ENCODE data around the gene VWCE.

The VWCE gene

DNA sequence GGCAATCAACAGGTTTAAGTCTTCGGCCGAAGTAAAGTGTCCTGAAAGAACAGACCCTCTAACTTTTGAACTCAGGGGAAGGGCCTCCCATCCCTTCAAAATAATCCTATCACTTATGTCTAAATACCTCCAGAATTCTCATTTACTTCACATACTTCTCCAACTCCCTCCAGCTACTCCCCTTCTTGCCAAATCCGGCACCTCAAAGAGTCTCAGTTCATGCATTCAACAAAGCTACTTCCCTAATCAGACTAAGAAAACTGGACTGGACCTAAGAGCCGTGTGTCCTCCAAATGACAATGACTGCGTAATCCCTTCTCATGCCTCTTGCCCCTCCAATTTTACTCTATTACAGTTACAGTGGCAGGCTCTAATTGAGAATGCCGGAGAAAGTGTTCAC, 36.5 kb upstream of the VWCE start:
- DNase-seq (ENCODE audit: low read depth, low spot score): no peak
- H3K27ac ChIP-seq: no peak overlapping the region

DNA sequence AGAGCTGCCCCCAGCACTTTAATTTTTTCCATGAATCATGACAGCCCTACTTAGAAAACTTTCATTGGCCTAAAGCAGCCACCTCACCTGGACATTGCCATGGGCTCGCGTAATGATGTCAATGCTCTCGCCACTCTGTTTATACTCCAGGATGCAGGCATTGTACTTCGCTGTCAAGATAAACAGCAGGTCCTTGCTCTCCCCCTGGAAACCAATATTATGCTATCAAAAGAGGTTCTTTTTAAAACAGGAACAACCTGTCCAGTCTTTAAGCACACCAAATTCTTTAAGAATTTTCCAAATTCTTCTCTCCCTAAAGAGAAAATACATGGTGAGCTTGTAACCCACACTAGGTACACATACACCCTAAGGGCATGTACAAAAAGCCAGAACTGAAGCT, 34.8 kb upstream of the VWCE start:
- H3K27ac ChIP-seq: no peak overlapping the region
- DNase-seq (ENCODE audit: low read depth, low spot score): no peak

DNA sequence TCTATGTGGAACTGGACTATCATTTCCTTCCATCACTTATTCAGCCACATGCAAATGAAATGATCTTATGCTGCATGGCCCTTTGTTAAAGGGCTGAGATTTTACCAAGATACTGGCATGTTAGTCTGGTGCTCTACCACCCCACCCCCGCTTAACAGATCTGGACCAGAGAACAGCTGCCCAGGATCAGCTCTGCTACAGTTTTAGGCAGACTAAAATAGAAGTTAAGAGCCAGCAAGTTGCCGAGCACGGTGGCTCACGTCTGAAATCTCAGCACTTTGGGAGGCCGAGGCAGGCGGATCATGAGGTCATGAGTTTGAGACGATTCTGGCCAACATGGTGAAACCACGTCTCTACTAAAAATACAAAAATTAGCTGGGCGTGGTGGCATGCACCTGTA, 33.2 kb upstream of the VWCE start:
- no peak for DNase-seq (ENCODE audit: low read depth, low spot score)
- H3K27ac ChIP-seq: no peak overlapping the region

DNA sequence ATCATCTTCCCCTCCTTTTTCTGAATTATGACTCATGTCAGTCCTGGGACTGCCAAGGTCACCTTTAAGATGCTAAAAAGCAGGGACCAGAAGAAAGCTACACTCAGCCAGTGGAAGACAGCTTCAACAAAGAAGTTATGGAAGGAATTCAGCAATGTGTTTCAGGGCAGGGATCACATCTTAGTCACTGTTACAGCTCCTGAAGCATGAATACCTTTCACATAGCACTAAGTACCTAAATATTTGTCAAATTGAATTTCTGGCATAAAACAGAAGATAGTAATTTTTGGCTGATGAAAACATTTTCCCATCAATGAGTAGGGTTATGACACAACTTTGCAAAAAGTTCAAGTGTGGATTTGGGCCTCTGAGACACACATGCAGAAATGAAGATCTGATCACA, 32.6 kb upstream of the VWCE start:
- no peak for DNase-seq (ENCODE audit: low read depth, low spot score)
- H3K27ac ChIP-seq: no peak overlapping the region

DNA sequence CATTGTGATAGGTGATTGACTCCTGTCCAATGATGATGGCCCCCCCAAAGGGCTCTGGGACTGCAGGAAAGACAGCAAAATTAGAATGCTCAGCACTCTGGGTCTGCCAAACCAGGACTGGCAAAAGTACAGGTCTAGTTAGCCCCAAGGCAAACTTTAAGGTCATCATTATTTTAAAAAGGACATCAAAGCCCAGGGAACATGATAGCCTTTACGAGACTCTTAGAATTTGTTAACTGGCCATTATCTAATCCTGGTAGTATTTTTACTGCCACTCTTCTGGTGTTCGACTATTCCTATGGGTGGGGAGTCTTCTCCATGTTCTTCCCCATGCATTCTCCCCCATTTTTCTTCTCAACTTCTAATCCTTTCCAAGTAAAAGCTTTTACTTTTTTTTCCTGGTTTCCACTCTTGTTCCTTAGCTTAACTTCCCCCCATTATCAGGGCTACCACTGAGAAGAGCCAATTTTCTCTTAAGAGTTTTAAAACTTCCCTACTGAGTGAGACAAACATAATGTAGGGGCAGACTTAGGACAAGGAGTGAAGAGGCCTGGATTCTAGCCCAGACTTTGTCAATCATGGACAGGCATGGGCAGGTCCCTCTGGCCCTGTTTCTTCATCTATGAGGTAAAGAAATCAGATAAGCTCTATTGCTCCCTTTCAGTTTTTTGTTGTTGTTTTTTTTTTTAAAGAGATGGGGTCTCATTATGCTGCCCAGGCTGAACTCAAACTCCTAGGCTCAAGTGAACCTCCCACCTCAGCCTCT, 30.7 kb upstream of the VWCE start:
- DNase-seq (ENCODE audit: low read depth, low spot score): peak; percentile 37
- H3K27ac ChIP-seq: peak overlapping the region; percentile 5

DNA sequence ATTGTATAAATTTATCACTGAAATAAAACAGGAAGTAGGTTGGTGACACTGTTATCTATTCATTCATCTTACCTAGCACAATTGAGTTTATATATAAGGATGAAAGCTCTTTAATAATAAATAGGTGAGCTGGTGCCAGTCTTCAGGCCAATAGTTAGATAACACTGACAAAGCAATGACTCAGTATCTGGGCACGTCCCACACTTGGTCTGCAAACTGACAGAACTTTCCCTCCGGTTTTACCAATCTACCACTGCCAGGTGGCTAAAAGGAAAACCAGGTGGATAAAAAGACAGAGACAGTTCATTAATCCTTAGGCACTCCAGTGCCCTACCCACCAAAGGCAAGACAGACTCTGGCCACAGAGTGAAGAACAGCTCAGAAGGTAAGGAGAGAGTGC, 20.1 kb upstream of the VWCE start:
- H3K27ac ChIP-seq: no peak overlapping the region
- no peak for DNase-seq (ENCODE audit: low read depth, low spot score)

DNA sequence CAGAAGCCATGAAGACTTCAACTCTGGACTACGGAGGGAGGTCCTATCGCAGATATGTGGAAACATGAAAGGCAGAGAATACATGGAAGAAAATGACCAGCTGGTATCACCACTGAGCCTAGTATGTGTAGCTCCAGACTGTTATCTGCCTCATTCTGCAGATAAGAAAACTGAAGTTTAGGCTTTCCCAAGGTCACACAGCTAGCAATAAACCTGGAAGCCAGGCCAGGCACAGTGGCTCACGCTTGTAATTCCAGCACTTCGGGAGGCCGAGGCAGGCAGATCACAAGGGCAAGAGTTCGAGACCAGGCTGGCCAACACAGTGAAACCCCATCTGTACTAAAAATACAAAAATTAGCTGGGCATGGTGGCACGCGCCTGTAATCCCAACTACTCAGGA, 15.6 kb upstream of the VWCE start:
- no peak overlapping the region for H3K27ac ChIP-seq
- DNase-seq (ENCODE audit: low read depth, low spot score): no peak

DNA sequence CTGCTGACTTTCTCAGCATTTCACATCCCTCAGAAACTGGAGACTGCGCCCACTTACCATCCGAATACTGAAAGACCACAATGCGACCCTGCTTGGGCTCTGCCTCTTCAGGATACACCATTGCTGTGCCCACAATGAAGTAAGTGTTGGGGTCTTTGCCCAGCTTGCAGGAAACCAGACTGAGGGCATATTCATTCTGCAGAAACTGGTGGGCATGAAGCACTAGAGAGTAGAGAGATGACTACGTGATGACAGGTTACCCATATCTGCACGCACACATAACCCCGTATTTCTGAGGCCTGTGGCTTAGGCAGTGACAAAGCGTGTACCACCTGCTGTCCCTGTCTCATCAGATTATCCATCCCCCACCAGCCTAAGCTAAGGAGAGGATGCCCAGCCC, 14.6 kb upstream of the VWCE start:
- no peak overlapping the region for H3K27ac ChIP-seq
- no peak for DNase-seq (ENCODE audit: low read depth, low spot score)

DNA sequence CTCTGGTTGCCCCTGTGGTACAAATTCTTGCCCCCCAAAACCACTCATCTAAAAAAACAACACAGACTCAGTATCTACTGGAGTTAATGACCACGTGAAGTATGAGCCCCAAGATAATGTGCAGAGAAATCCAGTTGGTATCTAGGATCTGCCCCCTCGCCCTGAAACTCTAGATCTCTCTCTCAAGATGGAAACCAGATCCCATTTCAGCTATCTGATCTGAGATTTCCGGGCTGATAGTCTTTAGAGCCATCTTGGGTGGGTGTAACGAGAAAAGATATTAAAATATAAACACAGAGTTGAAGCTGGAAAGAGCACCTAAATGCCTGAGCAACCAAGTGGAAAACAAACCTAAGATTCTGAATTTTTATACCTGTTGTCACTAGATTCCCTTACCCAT, 14.0 kb upstream of the VWCE start:
- no peak for DNase-seq (ENCODE audit: low read depth, low spot score)
- no peak overlapping the region for H3K27ac ChIP-seq

DNA sequence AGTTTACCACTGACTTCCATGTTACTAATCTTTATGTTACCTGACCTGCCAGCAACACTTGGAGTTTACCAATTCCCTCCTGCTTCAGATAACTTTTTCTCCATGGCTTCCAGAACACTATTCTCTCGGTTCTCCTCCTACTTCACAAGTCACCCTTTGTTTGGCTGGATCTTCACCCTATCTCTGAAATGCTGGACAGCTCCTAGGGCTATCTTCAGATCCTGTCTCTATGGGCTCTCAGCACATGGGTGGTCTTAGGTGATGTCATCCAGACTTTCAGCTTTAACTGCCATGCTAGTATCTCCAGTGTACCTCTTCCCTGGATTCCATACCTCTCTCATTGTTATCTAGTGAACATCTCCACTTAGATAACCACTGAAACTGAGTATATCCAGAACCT, 12.2 kb upstream of the VWCE start:
- no peak overlapping the region for H3K27ac ChIP-seq
- DNase-seq (ENCODE audit: low read depth, low spot score): no peak

DNA sequence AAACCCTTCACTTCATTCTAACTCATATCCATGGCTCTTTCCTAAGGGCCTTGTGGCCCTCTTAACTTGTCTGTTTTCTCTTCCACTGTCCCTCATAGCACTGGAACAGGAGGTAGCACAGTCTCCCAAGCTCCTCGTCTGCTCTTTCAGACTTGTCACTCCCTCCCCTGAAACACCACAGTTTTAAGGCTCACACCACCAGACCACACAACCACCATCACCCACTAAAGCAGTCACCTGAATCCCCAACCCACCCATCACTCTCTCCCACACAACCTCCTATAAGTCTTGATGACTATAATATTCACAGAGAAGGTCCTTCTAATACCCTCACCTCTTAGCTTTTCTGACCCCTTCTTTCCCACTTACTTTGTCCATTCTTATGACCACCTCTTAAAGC, 11.1 kb upstream of the VWCE start:
- no peak for DNase-seq (ENCODE audit: low read depth, low spot score)
- H3K27ac ChIP-seq: no peak overlapping the region

DNA sequence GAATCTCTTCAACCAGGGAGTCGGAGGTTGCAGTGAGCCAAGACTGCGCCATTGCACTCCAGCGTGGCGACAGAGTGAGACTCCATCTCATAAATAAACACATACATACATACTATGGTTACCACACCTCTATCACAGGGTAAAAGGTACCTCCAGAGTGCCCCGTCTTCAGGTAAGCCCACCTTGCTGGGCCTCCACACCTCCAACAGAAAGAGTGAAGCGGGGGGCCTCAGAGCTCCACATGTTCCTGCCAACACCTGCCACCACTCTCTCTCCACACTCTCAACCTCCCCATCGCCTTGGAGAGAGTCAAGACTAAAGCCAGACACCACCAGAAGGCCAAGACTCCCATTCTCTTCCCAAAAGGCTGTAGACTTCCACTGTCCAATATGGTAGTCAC, 10.3 kb upstream of the VWCE start:
- no peak overlapping the region for H3K27ac ChIP-seq
- no peak for DNase-seq (ENCODE audit: low read depth, low spot score)

DNA sequence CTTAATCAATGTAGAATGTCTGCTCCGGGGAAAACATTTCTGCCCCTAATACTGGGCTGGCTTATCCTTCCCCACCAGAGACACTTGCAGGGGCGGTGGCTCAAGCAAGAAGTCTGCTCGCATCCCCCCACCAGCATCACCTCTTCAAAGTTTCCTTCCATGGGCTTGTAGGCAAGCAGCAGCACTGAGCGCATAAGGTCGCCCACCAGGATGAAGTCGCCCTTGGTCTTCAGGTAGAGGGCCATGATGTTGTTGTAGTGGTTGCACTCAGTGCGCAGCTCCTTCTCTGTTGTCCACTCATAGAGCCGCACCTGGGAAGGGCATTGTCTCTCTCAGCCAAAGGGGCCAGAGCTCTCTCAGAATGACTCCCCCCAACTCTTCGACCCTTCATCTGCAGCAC, 8.6 kb upstream of the VWCE start:
- no peak overlapping the region for H3K27ac ChIP-seq
- DNase-seq (ENCODE audit: low read depth, low spot score): no peak

DNA sequence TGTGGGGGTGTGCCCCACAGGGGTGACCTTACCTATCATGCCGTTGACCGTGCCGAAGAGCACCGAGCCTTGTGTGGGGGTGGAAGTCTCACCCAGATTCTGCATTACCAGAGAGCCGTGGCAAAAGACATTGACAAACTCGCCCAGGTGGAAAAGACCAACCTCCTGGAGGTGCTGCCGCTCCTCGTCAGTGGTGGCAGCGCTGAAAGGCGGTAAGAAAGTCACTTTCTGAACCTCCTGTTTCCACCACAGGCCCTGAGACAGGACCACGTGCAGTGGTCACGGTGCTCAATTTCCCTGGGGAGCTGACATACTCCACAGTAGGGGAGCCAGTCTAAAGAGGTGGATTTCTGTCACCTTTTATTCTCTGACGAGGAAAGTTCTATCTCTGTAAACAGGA, 7.4 kb upstream of the VWCE start:
- DNase-seq (ENCODE audit: low read depth, low spot score): no peak
- no peak overlapping the region for H3K27ac ChIP-seq

DNA sequence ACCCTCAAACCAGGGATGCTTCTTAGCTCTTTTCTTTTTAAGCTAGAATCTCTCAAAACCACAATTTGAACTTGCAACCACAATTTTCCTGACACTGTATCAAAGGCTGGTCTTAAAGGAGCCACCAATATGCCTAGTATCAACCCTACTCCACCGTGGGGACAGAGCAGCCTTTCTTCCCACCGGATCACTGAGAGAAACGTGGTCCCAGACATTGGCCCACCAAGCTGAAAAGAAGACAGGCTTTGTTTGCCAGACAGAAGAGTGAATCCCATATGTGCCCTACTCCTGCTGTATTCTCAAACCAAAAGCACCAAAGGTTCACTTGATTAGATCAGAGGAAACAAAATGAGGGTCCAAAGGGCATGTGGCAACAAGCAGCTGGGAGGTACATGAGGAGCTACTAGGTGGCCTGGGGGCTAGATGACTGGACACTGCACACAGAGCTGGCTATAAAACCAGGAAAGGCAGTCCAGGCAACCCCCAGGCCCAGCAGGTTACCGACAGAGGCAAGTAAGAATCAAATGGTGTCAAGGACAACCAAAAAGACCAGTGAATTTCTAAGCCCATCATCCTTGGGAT, 3.6 kb upstream of the VWCE start:
- no peak for DNase-seq (ENCODE audit: low read depth, low spot score)
- H3K27ac ChIP-seq: peak overlapping the region; percentile 78

DNA sequence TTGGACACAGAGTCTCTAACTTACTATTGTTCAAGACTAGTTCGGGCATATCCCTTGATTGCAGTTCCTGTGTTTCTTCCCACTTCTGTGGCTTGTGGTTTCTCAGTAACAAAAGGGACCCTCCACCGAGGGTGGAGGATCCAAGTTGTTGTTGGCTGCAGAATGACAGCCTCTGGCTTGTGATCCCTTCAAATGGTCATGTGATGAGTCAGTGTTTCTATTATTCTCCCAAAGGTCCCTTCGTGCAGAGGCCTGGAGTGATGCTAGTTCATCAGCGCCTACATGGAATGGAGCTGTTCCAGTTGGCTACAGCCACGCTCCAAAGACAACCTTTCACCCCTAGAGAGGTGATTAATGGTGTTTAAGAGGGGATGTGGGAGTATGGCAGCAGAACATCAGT, 2.6 kb upstream of the VWCE start:
- peak overlapping the region; percentile 78 for H3K27ac ChIP-seq
- DNase-seq (ENCODE audit: low read depth, low spot score): peak; percentile 61

DNA sequence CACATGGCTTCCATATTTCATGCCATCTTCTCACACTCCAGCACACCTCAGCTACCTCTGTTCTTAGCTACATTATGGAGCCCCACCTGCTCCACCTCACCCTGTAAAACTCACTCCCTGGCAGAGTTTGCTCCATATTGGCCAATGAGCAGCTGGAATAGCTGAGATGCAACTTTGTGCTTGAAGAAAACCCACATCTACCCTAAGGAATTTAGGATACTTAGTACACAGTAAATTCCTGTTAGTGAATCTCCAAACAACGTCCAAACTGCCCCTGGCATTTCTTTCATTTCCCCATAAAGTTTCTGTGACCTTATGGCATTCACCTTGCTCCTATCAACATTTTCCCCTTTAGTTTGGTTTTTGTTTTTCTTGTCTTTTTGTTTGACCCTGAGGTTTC, 2.2 kb upstream of the VWCE start:
- no peak for DNase-seq (ENCODE audit: low read depth, low spot score)
- H3K27ac ChIP-seq: peak overlapping the region; percentile 78

DNA sequence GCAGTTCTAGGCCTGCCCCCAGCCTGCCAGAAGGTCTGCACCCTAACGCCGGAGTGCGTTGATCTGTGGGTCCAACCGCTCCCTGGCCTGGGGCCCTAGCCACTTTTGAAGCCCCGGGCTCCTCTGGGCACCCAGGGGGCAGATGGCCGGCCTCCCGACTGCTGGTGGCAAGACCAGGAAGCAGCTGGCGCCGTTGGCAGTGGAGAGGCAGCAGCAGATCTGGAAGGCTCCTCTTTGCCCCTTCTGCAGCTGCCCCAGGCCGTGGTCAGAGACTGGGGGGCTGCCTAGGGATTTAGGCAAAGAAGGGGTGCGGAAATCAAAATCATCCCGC, 445 bp upstream of the VWCE start:
- DNase-seq (ENCODE audit: low read depth, low spot score): no peak
- H3K27ac ChIP-seq: no peak overlapping the region

DNA sequence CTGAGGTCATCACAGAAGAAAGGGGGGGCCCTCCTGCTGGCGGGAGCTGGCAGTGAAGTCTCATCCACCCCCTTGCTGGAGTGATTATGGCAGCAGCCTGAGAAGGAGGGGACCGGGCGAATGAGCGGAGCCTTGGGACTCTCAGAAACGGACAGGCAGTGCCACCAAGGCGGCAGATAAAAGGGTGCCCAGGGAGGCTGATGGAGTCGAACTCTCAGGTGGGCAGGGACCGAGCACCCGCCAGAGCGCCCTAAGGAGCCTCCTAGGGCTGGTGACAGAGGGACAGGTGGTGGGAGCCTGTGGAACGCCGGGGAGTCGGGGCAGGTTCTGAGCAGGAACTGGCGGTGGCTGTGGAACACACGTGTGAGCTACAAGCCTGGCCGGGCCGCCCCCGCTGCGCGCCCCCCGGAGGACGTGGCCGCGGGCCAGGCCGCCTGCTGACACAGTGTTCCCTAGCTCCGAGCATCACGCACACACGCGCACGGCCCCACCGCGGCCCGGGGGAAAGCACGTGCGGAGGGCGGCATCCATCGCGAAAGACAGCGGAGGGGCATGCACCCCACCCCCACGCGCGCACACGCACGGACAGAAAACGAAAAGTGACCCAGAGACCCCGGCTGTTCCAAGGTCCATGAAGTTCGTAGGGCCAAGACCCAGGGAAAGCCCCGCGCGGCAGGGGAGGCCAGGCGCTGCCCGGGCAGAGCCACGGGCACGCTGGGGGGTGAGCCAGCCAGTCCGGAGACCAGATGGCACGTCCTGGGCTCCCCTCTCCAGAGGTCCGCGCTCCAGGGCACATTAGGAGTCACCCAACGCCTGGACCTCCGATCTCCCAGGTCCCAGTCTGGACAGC, 1.0 kb downstream of the VWCE start:
- H3K27ac ChIP-seq: no peak overlapping the region
- DNase-seq (ENCODE audit: low read depth, low spot score): no peak

DNA sequence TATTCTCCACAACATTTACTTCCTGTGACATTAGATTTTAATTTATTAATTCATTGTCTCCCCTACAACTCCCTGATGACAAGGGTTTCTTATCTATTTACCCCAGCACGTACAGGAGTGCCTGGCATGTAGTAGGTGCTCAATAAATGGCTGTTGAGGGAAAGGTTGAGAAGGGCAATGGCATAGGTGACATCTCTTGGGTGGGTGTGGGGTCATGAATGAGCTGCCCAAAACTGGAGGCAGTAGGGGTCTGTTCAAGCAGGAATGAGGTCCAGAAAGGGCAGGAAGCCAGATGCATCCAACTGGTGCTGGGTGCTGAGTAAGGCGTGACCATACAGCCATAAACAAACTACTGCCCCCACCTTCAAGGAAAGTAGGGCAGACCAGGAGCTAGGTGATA, 2.8 kb downstream of the VWCE start:
- no peak for DNase-seq (ENCODE audit: low read depth, low spot score)

DNA sequence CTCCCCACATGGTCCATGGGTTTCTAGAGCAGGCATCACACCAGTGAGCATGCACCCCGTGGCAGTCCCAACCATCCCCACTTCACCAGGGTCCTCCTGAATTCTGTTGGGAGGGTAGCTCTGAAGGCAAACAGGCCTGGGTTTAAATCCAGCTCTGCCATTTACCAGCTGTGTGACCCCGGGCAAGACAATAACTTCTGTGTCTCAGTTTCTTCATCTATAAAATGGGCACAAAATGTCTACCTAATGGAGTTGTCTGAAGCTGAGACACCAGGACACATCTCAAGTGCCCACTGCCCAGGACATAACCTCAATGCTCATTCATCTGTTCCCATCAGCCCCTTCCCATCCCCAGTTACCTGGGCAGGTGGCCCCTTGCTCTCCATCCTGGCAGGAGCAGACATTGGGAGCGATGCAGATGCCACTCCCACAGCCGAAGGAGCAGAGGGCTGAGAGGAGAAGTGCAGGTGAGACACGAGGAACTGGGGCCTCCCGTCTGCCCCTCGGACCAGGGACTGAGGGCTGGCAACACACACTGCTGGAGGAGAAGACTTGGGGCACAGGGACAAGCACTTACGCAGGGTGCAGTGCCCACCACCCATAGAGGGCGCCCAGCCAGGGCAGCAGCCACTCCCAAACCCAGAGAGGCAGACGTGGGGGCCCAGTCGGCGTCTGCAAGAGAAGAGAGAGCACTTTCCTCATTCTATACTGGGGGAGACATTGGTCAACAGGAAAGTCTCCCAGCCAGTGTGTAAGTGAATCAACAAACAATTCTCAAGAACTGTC, 4.0 kb downstream of the VWCE start:
- no peak overlapping the region for H3K27ac ChIP-seq
- no peak for DNase-seq (ENCODE audit: low read depth, low spot score)

More for the DNA sequence above, 2.8 kb downstream of the VWCE start:
- no peak overlapping the region for H3K27ac ChIP-seq

All from epithelial cell of prostate (primary cell).